NT2/D1 (cell line): ENCODE measurements around the gene APOL2.

Experiments used
- YY1 ChIP-seq: IDR thresholded peaks from 2 replicates; pipeline ENCODE4 v1.6.1; 2011; ENCODE audit not compliant: insufficient read length, insufficient read depth
- ZNF274 ChIP-seq: IDR thresholded peaks from 2 replicates; pipeline ENCODE4 v1.6.1; 2011; ENCODE audit warnings: mild to moderate bottlenecking, low read depth, low read length

DNA sequence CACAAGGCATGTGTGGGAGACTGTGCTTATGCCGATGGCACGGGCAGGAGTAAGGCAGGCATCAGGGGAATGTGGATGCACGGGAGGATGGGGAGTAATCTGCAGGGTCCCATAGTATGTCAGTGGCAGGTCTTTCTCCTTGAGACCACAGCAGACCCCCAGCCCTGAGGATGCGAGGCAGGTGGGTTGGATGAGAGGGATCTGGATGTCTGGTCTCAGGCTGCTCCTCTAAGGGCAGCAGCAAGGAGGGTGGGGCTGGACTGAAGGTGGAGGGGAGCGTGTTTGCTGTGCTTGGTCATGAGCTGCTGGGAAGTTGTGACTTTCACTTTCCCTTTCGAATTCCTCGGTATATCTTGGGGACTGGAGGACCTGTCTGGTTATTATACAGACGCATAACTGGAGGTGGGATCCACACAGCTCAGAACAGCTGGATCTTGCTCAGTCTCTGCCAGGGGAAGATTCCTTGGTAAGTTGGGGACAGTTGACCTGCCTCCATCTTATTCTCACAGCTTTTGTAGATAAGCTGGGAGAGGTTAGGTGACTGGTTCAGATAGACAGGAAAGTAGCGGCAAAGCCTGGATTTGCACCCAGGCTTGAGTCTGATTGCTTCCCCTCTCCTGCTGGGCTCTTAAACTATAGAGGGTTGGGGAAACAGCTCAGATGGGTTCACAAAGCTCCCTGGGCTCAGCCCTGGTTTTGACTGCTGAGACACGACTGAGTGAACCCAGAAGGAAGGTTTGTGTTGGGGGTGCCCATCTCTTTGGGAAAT lies 13.6 kb upstream of the APOL2 start, which contains the start of gene APOL1:
- TF ChIP-seq YY1 (no peak), ZNF274 (no peak)
